HG02759 (cell line): ENCODE measurements around the gene RB1.
"Not testable (repeated sequence)": the region's sequence is repeated elsewhere in the genome, so short reads cannot be mapped to it uniquely, and the experiment has no call there.

Source experiments
- ATAC-seq: cut with Tn5 transposase; IDR thresholded peaks from one replicate; pipeline ENCODE4 v1.9.1; 2021; ENCODE audit warnings: mild to moderate bottlenecking, moderate library complexity; ENCODE audit not compliant: unreplicated experiment

RB1 gene

DNA sequence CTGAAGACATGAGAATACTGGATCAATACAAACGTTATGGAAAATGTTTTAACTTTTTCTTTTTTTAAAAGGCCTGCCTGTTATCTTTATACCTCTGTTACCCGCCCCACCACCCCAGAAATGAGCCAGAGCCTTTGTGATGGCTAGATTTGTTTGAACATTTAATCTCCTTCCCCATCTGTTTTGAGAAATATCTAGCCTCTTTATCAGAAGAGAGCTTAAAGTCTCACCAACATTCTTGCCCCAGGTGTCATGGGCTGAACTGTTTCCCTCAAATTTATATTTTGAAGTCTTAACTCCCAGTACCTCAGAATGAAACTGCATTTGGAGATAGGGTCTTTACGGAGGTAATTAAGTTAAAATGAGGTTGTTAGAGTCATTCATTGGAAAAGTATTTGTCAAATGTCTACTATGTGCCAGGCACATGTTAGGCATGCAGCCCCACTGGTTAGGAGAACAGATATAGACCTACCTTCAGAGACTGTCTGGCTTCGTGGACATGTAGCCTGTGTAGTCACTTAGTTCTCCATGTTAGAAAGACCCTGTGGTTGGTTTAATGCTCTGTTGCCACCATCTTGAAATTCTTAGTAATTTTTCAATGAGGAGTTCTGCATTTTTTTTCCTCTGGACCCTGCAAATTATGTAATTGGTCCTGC, 6.3 kb upstream of the RB1 start:
- no peak for ATAC-seq

DNA sequence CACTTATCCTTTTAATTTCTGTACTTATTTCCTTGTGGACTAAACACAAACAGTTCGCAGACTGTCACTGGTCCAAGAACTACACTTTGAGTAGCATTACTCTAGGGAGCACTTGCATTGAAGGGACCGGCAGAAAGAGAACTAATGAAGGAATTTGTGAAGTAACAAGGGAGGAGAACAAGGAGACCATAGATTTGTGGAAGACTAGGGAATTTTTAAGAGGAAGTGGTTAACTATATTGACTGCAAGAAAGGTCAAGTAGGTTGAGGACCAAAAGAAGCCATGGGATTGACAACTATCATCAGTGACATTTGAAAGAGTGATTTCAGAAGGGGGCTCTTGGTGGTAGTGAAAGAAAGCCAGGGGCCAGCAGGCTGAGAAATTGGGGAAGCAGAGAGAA, 4.0 kb upstream of the RB1 start:
- no peak for ATAC-seq

DNA sequence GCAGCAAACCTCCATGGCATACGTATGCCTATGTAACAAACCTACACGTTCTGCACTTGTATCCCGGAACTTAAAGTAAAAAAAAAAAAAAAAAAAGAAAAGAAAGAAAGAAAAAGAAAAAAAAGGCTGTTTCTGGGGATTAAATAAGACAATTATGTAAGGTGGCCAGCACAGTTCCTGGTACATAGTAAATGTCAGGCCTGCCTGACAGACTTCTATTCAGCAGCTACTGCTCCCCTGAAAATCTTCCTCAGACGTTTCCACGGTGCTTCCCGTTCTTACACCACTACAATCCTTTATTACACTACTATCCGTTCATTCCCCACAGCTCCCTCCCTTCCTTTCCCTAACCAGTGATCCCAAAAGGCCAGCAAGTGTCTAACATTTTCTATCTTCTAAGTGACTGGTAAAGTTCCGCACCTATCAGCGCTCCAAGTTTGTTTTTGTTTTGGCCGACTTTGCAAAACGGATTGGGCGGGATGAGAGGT, 636 bp upstream of the RB1 start:
- ATAC-seq = no peak

DNA sequence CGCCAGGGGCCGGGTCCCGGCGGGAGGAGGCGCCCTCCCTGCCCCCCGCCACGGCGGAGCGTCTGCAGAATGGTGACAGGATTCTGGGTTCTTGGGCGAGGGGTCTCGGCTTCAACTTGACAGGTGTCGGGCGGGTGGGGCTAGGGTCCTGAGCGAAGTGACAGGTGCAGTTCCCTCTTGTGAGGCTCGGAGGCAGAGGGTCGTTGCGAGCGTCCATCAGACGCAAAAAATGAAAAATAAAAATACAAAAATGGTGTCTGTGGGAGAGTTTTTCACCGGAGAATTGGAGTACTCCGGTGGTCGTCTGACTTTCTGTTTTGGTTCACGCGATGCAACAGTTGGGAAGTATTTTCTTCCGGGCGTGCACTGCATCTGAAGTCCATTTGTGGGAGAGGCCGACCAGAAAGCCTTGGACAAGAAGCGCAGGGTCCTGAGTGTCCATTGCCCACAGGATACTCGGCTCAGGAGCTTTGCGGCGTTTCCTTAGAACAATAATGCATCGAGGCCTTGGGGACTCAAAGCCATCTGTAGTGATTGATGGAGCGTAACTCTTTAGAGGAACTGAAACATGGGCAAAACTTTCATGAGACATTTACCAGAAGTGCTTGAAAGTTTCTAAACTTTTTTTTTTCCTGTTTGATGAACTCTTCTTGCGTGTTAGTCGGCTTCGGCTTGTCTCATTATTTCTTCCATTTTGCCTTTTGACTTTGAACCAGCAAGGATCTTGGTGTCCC, 759 bp downstream of the RB1 start:
- peak; percentile 61 for ATAC-seq

DNA sequence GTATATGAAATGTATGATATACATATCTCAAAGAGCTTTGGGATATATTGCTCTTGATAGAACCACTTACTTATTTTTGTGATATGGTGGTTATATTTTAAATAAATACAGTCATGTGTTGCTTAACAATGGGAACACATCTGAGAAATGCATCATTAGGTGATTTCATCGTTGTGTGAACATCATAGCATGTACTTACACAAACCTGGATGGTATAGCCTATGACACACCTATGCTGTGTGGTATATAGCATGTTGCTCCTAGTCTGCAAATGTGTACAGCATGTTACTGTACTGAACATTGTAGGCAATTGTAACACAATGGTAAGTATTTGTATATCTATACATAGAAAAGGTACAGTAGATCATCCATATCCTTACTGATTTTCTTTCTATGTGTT, 7.7 kb downstream of the RB1 start:
- no peak for ATAC-seq

DNA sequence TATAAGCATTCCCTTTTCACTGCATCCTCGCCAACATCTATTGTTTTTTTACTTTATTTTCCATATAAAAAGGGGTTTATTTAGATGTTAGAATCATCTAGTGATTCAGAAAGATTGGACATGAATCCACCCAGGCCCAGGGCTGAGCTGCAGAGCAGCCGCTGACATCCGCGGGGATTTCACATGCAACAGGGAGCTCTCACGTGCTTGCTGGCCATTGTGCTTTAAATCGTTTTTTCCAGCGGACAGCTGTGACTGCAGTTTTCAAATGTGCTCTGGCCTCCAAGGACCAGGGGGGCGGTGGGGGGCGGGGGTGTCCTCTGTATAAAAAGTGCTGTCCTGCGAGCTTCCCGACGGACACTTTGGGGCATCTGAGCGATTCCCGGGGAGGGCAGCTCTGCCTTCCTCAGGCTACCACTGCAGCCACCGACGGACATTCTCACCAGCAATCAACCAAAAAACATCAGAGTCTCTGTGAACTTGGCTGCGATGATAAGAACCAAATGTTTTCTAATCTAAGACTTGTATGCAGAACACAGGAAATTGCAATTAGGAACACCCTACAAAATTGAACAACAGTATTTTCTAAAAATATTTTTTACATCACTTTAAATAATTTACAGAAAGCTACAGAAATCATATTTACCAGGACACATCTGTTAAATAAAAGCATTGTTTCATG, 12.6 kb downstream of the RB1 start:
- no peak for ATAC-seq

DNA sequence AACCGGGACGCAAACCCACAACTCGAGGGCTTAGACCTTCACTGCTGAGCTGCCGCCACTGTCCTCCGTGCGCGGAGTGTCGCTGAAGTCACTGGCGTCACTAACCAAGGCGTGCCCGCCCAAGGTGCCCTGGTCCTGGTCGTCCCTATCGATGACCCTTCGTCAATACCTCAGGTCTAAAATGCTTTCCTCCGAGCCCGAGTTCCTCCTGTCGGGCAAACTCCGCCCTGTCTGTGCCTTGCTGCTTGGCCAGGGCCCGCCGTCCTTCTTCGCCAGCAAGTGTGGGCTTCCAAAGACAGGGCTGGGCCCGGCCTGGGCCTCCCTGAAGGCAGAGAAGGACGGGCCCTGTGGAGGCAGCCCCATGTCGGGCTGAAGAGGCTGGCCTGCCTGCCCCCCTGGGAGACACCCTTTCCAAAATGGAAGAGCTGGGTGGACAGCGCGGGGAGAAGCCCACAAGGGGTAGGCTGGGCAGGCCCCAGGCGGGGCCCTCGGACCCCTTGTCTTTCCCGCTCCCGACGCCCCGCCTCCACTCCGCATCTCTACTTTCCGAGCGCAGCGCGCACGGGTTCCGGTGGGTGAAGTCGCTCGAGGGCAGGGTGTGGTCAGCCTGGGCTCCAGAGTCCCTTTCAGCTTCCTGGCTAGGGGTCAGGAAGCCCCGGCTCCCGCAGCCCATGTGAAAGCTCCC, 13.4 kb downstream of the RB1 start:
- no peak for ATAC-seq

DNA sequence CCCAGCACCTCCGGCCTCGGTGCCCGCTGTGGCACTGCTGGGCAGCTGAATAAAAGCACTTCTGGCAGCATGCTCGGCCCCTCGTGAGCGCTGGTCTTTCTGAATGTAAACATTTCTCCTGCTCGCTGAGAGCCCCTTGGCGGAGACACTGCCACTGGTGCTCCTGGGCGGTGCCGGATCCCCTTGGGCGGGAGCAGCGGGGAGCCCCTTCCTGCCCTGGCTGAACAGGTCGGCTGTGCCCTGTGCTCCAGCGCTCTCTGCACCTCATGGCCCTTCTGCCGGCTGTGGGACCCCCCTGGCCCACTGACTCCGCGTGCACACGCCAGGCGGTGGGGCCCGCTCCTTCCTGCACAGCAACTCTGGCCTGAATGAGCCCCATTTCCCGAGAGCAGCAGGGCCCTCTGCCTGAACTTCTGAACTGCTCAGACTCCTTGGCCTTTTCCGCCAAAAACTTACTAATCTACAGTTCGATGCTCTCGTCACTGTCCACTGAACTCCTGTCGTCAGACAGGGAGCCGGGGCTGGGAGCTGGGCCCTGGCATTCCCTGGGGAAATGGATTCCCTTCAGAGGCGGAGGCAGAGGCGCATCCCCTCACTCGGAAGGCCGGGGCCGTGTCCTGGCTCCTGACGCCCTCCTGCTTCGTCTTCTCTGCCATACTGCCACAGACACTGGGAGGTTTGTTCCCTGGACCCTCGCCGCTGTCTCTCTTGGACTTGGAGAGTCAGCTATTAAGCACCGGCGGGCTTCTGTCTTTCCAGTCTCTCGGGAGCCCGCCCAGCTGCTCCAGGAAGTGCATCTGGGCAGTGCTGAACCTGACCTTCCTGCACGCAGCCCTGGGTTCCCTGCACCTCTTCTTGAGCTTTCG, 14.2 kb downstream of the RB1 start:
- ATAC-seq = no peak

DNA sequence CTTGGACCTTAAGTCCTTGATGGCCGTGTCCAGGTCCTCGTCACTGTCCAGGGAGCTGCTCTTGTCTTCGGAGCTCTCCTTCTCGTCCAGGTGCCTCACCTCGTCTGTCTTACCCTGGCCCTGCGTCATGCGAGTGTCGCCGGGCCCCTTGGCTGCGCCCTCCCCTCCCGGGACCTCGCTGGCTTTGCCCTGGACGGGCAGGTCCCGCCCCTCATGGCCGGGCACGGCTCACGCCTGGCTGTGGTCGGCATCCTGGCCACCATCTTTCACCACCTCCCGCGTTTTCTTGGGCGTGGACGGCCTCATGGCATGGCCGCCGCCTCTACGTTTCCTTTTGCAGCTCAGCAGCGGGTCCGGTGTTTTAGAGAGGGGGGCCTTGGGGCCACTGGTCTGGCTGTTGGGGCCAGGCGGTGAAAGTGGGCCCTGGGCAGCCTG, 14.8 kb downstream of the RB1 start:
- ATAC-seq = no peak

DNA sequence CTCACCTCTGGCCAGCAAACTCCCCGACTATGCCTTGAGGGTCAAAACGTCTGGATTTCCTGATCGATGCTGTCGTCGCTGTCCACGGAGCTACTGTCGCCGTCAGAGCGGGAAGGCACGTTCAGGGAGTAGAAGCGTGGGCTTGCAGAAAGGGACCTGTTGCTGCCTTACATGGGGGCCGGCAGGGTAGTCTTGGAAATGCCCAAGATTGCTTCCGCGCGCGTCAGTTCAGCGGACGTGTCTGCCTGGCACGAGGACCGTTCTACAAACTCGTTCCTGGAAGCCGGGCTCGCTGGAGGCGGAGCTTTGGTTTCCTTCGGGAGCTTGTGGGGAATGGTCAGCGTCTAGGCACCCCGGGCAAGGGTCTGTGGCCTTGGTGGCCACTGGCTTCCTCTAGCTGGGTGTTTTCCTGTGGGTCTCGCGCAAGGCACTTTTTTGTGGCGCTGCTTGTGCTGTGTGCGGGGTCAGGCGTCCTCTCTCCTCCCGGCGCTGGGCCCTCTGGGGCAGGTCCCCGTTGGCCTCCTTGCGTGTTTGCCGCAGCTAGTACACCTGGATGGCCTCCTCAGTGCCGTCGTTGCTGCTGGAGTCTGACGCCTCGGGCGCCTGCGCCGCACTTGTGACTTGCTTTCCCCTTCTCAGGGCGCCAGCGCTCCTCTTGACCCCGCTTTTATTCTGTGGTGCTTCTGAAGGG, 15.4 kb downstream of the RB1 start:
- no peak for ATAC-seq

DNA sequence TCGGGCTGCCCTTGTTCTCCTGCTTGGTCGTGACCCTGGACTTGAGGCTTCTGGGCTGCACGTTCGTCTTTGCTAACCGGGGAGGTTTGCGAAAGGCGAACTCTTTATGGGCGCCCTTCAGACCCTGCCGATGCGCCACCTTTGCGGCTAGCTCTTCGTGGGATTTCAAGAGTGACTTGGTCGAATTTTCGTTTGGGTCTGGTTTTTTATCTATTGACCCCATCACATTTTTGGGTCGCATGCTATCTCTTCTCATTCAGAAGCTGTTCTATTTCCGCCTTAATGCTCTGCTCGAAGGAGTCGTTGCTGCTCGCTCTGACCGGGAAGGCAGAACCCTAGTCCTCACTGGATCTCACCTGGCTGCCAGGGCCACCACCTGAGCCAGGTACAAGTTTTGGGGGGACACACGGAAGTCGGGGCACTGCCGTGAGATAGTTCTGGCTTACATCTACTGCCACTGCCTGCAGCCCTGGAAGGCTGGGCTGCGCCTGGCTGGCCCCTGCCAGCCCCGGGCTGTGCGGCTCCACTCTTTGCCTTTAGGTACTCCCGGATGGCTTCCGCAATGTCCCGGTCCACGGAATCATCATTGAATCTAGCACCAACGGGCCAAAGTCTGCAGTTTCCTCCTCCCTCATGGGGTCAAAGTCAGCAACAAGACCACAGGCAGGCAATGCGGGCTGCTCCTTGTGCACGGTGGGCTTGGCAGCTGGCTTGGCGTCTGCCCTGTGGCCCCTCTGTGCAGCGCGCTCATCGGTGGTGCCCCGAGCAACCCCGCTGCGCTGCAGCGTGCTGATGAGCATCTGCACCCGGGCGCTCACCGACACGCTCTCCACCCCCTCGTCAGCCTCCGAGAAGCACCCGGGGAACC, 16.2 kb downstream of the RB1 start:
- ATAC-seq = no peak

DNA sequence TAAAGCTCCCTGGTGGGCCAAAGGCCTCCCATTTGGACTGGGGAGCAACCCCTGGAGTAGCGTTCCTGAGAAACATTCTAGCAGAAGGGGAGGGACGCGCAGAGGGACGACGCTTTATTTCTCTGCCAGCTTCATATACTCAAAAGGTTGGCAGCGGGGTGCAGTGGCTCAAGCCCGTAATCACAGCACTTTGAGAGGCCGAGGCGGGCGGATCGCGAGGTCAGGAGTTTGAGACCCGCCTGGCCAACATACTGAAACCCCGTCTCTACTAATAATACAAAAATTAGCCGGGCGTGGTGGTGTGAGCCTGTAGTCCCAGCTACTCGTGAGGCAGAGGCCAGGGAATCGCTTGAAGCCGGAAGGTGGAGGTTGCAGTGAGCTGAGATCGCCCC, 16.8 kb downstream of the RB1 start:
- ATAC-seq = no peak

DNA sequence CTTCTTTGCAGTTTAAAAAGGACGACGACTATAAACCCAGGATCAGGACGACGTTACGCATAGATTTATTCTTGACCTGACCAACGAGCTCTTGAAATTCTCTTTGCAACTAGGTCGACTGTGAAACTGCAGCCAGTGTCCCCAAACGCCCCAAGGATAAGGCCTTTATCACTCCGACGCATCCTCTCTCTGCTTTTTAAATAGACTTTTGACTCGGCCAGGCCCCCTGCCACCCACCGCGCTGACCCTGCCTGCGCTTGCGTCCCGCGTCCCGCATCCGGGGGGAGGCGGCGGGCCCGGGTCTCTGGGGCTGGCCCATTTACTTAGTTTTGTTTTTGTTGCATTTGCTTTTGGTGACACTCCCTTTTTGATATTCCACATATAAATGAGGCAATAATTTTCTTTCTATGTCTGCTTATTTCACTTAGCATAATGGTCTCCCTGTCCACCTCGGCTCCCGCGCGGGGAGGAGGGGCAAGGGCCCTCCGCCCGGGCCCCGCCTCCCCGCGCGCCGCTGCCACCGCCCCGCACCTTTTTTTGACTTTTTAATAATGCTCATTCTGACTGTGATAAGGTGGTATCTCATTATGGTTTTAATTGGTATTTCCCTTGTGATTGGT, 17.4 kb downstream of the RB1 start:
- no peak for ATAC-seq

DNA sequence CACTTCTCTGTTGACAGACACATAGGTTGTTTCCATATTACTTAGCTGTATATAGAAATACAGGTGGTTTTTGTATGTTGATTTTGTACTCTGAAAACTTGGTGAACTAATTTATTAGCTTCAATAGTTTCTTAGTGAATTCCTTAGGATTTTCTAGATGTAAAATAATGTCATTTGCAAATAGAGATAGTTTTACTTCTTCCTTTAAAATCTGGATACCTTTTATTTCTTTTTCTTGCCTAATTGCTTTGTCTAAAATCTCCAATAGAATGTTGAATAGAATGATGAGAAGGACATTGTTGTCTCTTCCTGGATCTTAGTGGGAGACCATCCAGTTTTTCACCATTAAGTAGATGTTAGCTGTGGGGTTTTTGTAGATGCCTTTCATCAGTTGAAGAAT, 18.7 kb downstream of the RB1 start:
- ATAC-seq = no peak

DNA sequence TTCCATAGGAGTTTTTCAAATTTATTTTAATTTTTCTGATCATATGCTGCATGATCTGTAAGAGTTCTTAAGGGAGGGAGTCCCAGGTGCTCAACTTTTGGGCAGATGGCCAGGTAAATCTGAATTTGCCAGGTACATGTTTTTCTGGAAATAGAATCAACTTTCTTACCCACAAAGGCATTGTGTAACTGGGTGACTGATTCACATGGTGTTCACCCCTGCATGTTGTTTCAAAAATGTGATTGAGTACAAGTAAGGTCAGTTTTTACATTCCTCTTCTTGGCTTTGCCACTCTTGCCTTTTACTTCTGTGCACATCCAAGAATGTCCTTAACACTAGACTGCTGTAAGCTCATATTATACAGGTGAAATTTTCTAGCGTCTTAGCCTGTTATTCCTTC, 30.4 kb downstream of the RB1 start:
- no peak for ATAC-seq

DNA sequence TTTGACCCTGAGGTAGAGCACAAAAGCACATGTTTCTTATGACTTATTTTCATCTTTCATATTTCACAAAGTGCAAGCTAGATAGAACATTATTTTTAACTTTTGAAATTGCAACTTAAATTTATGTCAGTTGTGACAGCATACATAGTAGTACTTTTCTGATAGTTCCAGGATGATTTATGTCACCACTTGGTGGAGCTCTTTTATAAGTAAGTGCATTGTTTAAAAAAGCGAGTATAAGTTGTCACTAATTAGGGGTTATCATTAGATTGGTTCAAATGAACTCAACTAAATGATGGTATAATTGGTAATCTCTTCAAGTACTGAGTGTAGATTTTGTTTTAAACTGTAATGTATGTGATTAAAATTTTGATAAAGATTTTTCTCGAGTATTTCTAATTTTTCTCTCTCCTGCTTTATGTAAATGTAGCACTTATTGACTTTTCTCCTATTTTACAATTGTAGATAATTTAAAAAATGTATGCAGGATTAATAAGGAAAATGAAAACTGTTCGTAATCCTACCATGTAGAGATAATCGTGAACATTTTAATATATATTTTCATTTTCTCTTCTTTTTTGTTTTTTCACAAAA, 31.1 kb downstream of the RB1 start:
- ATAC-seq = no peak

DNA sequence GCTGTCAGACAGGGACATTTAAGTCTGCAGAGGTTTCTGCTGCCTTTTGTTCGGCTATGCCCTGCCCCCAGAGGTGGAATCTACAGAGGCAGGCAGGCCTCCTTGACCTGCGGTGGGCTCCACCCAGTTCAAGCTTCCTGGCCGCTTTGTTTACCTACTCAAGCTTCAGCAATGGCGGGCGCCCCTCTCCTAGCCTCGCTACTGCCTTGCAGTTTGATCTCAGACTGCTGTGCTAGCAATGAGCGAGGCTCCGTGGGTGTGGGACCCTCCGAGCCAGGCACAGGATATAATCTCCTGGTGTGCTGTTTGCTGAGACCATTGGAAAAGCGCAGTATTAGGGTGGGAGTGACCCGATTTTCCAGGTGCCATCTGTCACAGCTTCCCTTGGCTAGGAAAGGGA, 35.6 kb downstream of the RB1 start:
- not testable (repeated sequence) for ATAC-seq

DNA sequence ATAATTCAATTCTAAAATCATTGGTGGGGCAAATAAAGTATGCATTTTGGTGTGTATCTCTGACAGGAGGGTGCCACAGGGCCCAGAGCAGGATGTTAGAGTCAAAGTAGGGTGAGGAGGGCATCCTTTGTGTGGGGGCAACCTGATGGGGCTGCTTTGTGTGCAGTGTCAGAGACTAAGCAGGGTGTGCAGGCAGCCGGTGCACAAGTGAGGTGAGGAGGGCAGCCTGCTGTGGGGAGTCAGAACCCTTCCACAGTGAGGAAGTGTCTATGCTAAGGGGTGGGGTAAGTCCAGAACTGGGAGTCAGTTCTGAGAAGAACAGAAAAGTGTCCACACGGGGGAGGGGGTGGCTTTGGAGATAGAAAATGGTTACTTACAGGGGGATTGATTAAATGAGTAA, 40.7 kb downstream of the RB1 start:
- ATAC-seq = no peak
